Dendritic cell treated with granulocyte-macrophage colony-stimulating factor and Interleukin-4, amounts not matched to agents 40 ng/mL and 50 ng/mL, for 4 days (primary cell): ENCODE measurements around the gene SPAAR.

Experiments
- H3K27ac Mint-ChIP-seq: one replicate; pipeline ENCODE4 v1.8.0; 2022; ENCODE audit warnings: mild to moderate bottlenecking, mixed read lengths
- H3K27me3 Mint-ChIP-seq: one replicate; pipeline ENCODE4 v1.8.0; 2022; ENCODE audit warnings: mild to moderate bottlenecking, mixed read lengths
- H3K36me3 Mint-ChIP-seq: one replicate; pipeline ENCODE4 v1.8.0; 2022; ENCODE audit warnings: low read depth, mixed read lengths
- H3K4me1 Mint-ChIP-seq: one replicate; pipeline ENCODE4 v1.8.0; 2022; ENCODE audit warnings: low read depth, mixed read lengths
- H3K4me3 Mint-ChIP-seq: one replicate; pipeline ENCODE4 v1.8.0; 2022; ENCODE audit warnings: mild to moderate bottlenecking, moderate library complexity, mixed read lengths
- H3K9me3 Mint-ChIP-seq: one replicate; pipeline ENCODE4 v1.8.0; 2022; ENCODE audit warnings: mixed read lengths
- intact Hi-C: fragments of 100-400 bp; cut with micrococcal nuclease; formaldehyde crosslinking; loops from one replicate; pipeline ENCODE4 v1.15.0; 2022

The SPAAR gene, protein sequence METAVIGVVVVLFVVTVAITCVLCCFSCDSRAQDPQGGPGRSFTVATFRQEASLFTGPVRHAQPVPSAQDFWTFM

GRCh38 chr9:35909274-35909673 is at the start of gene SPAAR:
SPAAR (plus strand) TSS chr9:35909490; CDS start chr9:35910464, 974 bp downstream.
- Mint-ChIP-seq H3K9me3 (no peaks in the 10 kb centered on the region), H3K4me1 (peaks cover 50% of the 10 kb centered on the region), H3K27ac (no peak within 1 kb of the TSS), H3K4me3 (no peak within 1 kb of the TSS), H3K27me3 (peaks cover 41% of the 10 kb centered on the region), H3K36me3 (no peaks in the 10 kb centered on the region)
- intact Hi-C loops, result no loop called here

DNA sequence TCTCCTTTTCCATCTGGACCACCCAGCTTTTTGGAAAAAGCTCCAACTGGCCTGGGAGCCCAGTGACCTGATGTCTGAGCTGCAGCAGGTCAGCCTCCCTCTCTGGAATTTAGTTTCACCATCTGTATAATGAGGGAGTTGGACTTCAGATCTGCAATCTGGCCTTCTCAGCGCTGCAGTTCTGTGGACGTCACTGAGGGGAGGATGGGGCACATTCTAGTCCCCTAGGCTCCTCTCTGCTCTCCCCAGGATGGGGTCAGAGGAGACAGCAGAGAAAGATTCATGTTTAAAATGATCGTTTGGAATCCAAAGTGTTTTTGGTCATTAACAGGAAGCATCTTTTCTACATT is 49.3 kb upstream of the SPAAR start:
- intact Hi-C loops, result no loop called here
- H3K36me3 Mint-ChIP-seq, result no peaks in the 10 kb centered on the region

GRCh38 chr9:35861161-35861897 is 48.0 kb upstream of the SPAAR start:
- Mint-ChIP-seq H3K9me3 (no peaks in the 10 kb centered on the region), H3K4me3 (no peak overlapping the region), H3K4me1 (peaks cover 23% of the 10 kb centered on the region), H3K36me3 (no peaks in the 10 kb centered on the region), H3K27ac (no peak overlapping the region), H3K27me3 (peaks cover 75% of the 10 kb centered on the region)
- intact Hi-C loops, result no loop called here

More for the DNA sequence above, 49.3 kb upstream of the SPAAR start:
- Mint-ChIP-seq H3K4me1 (peaks cover 23% of the 10 kb centered on the region), H3K4me3 (no peak overlapping the region), H3K27ac (no peak overlapping the region), H3K9me3 (no peaks in the 10 kb centered on the region), H3K27me3 (peaks cover 87% of the 10 kb centered on the region)

GRCh38 chr9:35862328-35862727 is 47.0 kb upstream of the SPAAR start:
- no peaks in the 10 kb centered on the region for H3K36me3 Mint-ChIP-seq
- no peak overlapping the region for H3K27ac Mint-ChIP-seq
- no peaks in the 10 kb centered on the region for H3K9me3 Mint-ChIP-seq
- H3K4me3 Mint-ChIP-seq, result no peak overlapping the region
- intact Hi-C loops, result no loop called here
- H3K4me1 Mint-ChIP-seq, result peaks cover 20% of the 10 kb centered on the region
- H3K27me3 Mint-ChIP-seq, result peaks cover 65% of the 10 kb centered on the region

DNA sequence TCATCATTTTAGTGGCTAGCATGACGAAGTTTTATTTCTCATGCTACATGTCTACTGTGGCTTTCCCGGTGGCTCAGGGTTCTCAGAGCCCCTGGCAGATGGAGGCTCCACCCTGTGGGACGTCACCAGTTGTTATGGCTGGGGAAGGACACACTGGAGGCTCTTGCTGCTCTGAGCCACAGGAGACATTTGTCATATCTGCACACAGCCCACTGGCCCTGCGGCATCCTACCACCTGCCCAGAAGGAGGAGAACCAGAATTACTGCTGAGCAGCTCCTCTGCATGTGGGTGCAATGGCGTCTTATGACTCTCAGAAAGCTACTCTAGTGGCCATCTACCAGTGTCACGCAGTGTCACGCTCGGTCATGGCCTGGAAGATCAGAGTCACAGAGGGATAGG is 45.7 kb upstream of the SPAAR start:
- Mint-ChIP-seq H3K4me1 (peaks cover 14% of the 10 kb centered on the region), H3K4me3 (no peak overlapping the region), H3K27ac (no peak overlapping the region), H3K36me3 (no peaks in the 10 kb centered on the region), H3K27me3 (peaks cover 65% of the 10 kb centered on the region), H3K9me3 (no peaks in the 10 kb centered on the region)
- intact Hi-C loops, result no loop called here

GRCh38 chr9:35864695-35865255 is 44.5 kb upstream of the SPAAR start:
- Mint-ChIP-seq H3K4me1 (peaks cover 2% of the 10 kb centered on the region), H3K9me3 (no peaks in the 10 kb centered on the region), H3K27ac (no peak overlapping the region), H3K27me3 (peaks cover 61% of the 10 kb centered on the region), H3K36me3 (no peaks in the 10 kb centered on the region), H3K4me3 (no peak overlapping the region)
- intact Hi-C loops, result no loop called here

GRCh38 chr9:35867538-35867937 is 41.8 kb upstream of the SPAAR start:
- intact Hi-C loops, result no loop called here
- no peaks in the 10 kb centered on the region for H3K9me3 Mint-ChIP-seq
- H3K4me1 Mint-ChIP-seq, result no peaks in the 10 kb centered on the region
- no peak overlapping the region for H3K4me3 Mint-ChIP-seq
- no peaks in the 10 kb centered on the region for H3K36me3 Mint-ChIP-seq
- peaks cover 48% of the 10 kb centered on the region for H3K27me3 Mint-ChIP-seq
- no peak overlapping the region for H3K27ac Mint-ChIP-seq

- Mint-ChIP-seq H3K9me3 (no peaks in the 10 kb centered on the region), H3K36me3 (no peaks in the 10 kb centered on the region), H3K4me1 (no peaks in the 10 kb centered on the region), H3K27me3 (peaks cover 39% of the 10 kb centered on the region), H3K27ac (no peak overlapping the region), H3K4me3 (no peak overlapping the region)
- intact Hi-C loops, result no loop called here
These were observed 40.4 kb upstream of the SPAAR start for GRCh38 chr9:35868933-35869332.

DNA sequence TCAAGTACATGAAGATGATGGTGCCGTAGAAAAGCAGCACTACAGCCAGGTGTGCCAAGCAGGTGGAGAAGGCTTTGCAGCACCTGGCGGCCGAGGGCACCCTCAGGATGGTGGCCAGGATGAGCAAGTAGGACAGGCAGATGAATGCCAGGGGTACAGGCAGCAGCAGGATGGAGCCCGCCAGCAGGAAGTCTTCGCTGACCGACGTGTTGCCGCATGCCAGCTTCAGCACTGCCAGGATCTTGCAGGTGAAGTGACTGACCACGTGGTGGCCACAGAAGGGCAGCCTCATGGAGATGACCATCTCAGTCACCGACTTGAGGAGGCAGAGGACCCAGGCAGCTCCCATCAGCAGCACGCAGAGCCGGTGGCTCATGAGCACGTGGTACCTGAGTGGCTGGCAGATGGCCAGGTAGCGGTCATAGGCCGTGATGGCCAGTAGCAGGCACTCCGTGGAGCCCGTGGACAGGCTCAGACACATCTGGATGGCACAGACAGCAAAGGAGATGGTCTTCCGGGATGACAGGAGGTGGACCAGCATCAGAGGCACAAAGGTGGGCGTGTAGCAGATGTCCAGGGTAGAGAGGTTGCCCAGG is 39.6 kb upstream of the SPAAR start:
- Mint-ChIP-seq H3K4me1 (no peaks in the 10 kb centered on the region), H3K4me3 (no peak overlapping the region), H3K27ac (no peak overlapping the region), H3K27me3 (peaks cover 37% of the 10 kb centered on the region), H3K36me3 (no peaks in the 10 kb centered on the region), H3K9me3 (no peaks in the 10 kb centered on the region)
- intact Hi-C loops, result no loop called here

DNA sequence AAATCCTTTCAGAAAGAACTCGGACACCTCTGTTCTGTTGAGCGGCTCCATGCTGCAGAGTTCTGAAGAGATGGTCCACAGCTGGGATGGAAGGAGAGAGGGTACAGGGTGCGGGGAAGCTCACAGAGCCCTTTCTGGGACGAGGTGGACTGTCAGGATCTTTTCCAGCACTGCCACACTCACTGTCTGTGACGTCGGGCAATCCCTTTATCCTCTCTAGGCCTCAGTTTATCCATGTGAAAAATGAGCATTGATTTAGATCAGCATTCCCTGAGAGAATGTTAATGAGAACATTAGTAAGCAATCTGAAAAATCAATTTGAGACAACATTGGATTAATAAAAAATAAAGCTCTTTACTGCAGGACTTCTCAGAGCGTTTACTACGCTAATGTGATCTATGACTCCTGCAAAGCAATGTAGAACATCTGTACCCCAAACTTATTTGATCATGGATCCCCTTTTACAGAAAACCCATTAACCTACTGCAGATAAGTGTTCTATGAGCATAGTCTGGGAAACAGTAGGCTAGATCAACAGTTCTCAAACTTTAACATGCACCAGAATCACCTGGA is 38.9 kb upstream of the SPAAR start, which contains the start of gene OR13J1:
OR13J1 (minus strand) TSS at position 51 of the 573 bp plus-strand sequence; CDS start at position 51, 0 bp downstream.
- H3K9me3 Mint-ChIP-seq, result peaks cover 2% of the 10 kb centered on the region
- no peaks in the 10 kb centered on the region for H3K4me1 Mint-ChIP-seq
- intact Hi-C loops, result no loop called here
- no peaks in the 10 kb centered on the region for H3K36me3 Mint-ChIP-seq
- H3K27ac Mint-ChIP-seq, result no peak within 1 kb of the TSS
- peaks cover 40% of the 10 kb centered on the region for H3K27me3 Mint-ChIP-seq
- no peak within 1 kb of the TSS for H3K4me3 Mint-ChIP-seq

DNA sequence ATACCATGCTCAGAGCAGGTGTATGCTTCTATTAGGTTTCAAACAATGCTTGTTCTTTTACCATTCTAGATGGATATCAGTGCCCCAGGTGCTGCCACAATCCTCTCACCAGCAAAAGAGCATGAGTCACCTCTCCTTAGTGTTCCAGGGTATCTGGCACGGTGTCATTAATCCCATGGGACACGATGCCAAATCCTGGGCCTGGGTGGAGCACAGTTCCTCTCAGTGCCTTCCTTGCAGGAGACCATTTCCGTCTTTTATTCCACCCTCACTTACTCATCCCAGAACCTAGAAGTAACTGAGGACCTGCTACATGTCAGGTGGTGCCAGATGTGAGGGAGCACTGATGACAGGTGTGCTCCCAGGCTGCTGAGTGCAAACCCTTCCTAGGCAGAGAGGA is 37.7 kb upstream of the SPAAR start:
- no peak overlapping the region for H3K4me3 Mint-ChIP-seq
- H3K36me3 Mint-ChIP-seq, result no peaks in the 10 kb centered on the region
- peaks cover 13% of the 10 kb centered on the region for H3K9me3 Mint-ChIP-seq
- no peak overlapping the region for H3K27ac Mint-ChIP-seq
- H3K4me1 Mint-ChIP-seq, result no peaks in the 10 kb centered on the region
- peaks cover 48% of the 10 kb centered on the region for H3K27me3 Mint-ChIP-seq
- intact Hi-C loops, result no loop called here

DNA sequence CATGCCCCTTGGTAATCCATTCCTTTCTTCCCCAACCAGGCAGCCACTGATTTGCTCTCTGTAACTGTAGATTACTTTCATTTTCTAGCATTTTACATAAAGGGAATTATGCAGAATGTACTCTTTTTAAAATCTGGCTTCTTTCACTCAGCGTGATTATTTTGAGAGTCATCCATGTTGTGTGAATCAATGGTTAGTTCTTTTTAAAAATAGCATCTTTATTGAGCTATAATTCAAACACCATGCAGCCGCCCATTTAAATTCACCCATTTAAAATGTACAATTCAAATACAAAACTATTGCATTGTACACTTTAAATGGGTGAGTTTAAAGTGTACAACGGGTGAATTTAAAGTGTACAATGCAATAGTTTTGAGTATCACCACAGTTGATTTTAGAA is 36.8 kb upstream of the SPAAR start:
- Mint-ChIP-seq H3K4me1 (no peaks in the 10 kb centered on the region), H3K27ac (no peak overlapping the region), H3K36me3 (no peaks in the 10 kb centered on the region), H3K9me3 (peaks cover 23% of the 10 kb centered on the region), H3K4me3 (no peak overlapping the region), H3K27me3 (peaks cover 54% of the 10 kb centered on the region)
- intact Hi-C loops, result no loop called here

DNA sequence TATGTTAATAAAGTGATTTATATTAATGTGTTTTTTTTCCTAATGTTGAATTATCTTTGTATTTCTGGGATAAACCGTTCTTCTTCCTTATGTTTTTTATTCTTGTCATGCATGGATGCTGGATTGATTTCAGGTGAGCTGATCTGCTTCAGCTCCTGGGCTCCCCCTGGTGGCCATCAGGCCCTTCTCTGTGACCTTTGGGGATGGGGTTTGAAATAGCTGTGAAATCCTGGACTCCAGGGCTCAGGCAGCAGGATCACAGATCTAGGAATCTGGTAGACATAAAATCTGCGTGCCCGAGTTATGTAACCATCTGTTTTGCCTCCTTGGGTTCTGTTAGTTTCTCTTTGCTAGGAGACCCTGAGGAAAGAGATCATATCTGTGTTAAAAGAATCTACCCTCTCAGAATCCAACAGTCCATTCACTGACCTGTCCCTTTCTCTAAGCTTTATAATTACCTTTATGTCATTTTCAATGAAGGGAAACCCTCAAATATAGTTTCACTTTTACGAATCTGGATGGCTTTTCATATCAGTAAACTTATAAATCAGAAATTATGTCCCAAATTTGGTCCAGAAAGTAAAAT is 26.9 kb upstream of the SPAAR start:
- Mint-ChIP-seq H3K27me3 (peaks cover 34% of the 10 kb centered on the region), H3K4me3 (no peak overlapping the region)

DNA sequence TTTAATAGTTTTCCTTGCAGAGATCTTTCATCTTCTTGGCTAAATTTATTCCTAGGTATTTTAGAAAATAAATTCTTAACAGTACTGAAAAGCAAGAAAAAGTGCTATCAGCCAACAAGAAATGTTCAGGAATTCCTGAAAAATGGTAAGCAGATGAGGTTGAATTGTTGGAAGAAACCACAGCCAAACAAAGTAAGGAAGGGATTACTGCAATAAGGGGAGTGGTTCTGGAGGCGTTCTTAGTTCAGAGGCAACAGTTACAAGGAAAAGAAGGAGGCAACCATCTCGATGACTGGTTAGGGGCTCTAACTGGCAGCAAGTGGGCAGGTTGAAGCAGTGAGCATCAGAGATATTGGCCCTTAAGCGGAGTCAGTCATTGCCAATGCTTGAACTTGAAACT is 26.3 kb upstream of the SPAAR start:
- H3K4me3 Mint-ChIP-seq, result no peak overlapping the region
- H3K4me1 Mint-ChIP-seq, result no peaks in the 10 kb centered on the region
- no peaks in the 10 kb centered on the region for H3K36me3 Mint-ChIP-seq
- no peak overlapping the region for H3K27ac Mint-ChIP-seq
- intact Hi-C loops, result loop anchor here (1.0 to 5.0 kb wide), 3 partner anchors 36 to 93 kb away; no protein-coding TSS in a partner anchor
- H3K27me3 Mint-ChIP-seq, result peaks cover 27% of the 10 kb centered on the region
- H3K9me3 Mint-ChIP-seq, result peaks cover 2% of the 10 kb centered on the region

More for the DNA sequence above, 26.9 kb upstream of the SPAAR start:
- Mint-ChIP-seq H3K36me3 (no peaks in the 10 kb centered on the region), H3K9me3 (peaks cover 8% of the 10 kb centered on the region), H3K4me1 (no peaks in the 10 kb centered on the region), H3K27ac (no peak overlapping the region)
- intact Hi-C loops, result loop anchor here (1.0 to 5.0 kb wide), 3 partner anchors 35 to 92 kb away; no protein-coding TSS in a partner anchor
